ENCODE data around the gene PALM. TPM values are rescaled to one million over a fixed set of nuclear protein-coding genes. Genes with fewer than 3 reads are reported as not detected.
A peak's percentile ranks its signal among the peaks of the same experiment; 100 is the strongest.

Gene PALM
- total and polyA plus RNA-seq, 9 of the 15 experiments (the other 6 are each of a cell fraction or from before 2014, with no cell fraction given), result 0.04 to 6.6 (median 1.7) TPM

GRCh38 chr19:796692-797527, 88.2 kb downstream of the PALM start, which contains the start of gene PTBP1 (continued):
- TF ChIP-seq ELF4 (CRISPR knock-in tag; IDR thresholded peaks at IDR 0.05), result peak; percentile 92
- TF ChIP-seq, protein P1, sequence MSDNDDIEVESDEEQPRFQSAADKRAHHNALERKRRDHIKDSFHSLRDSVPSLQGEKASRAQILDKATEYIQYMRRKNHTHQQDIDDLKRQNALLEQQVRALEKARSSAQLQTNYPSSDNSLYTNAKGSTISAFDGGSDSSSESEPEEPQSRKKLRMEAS (CRISPR knock-in tag; IDR thresholded peaks at IDR 0.05), result peak; percentile 100
- TF ChIP-seq TAL1 (IDR thresholded peaks at IDR 0.05), result no peak
- TF ChIP-seq, protein P2, sequence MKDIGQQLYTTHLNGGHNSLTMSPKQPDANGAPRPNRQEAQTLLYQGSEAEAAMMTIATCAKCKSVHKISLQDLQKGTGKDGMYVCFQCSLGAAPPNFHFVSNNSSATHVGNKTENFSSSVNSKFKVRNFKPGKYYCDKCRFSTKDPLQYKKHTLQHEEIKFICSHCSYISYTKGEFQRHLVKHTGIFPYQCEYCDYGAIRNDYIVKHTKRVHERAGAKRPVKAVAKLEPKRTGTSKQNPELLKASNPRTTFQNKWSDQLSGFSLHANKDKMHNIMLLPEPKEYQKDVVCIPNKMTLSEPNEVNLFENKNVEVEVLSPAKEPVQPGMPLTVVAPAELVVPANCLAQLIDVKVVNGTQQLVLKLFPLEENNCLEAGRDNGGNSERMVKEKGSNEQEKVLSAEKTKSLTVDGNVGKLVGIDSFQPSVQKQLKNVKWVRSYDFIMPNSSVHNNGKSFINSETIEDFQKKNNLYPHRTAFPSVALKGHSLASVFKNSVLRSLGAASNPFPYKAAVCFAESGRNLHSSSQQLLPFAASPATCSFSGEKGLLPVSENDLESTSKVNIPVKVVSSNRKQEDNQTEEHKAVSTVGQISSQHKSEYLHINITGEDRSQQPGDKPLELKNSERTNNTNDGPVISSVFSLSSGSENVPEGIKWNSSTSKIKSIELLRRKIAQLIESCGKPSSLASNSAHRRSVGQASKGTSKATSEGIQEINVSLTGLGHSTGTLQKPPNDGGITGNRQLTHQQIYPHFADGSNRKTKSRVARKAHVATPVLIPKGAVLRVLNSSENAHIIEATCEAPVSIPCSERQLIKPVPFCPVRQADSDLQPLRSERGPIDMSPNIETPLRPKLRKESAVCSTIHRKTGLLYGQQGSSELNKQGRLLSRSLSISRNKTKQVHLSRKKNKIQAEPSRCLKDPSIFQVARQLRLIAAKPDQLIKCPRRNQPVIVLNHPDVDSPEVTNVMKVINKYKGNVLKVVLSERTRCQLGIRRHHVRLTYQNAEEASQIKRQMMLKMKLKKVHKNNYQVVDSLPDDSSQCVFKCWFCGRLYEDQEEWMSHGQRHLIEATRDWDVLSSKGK (CRISPR knock-in tag; IDR thresholded peaks at IDR 0.05), result no peak
- TF ChIP-seq NBN (IDR thresholded peaks at IDR 0.05; ENCODE audit: low read depth), result no peak
- 0 out of 2 replicates have a peak, but pooled peaks have one; percentile 44 for TF ChIP-seq ZNF12 (CRISPR knock-in tag; IDR thresholded peaks at IDR 0.05)
- TF ChIP-seq BACH1 (tag; IDR thresholded peaks at IDR 0.05), result 0 out of 2 replicates have a peak, but pooled peaks have one; percentile 81
- TF ChIP-seq ZBTB17 (CRISPR knock-in tag; IDR thresholded peaks at IDR 0.05), result peak; percentile 85; the same call in 1 of the 2 replicates
- peak; percentile 67 for TF ChIP-seq GTF2E2 (tag; IDR thresholded peaks at IDR 0.05)
- TF ChIP-seq ELF2 (CRISPR knock-in tag; IDR thresholded peaks at IDR 0.05), result peak; percentile 92
- TF ChIP-seq DNMT1 (IDR thresholded peaks at IDR 0.05), result no peak
- no peak for TF ChIP-seq STAG1 (CRISPR knock-in tag; IDR thresholded peaks at IDR 0.05; ENCODE audit: borderline replicate concordance)
- TF ChIP-seq ZNF224 (CRISPR knock-in tag; IDR thresholded peaks at IDR 0.05), result no peak
- TF ChIP-seq BMI1 (IDR thresholded peaks at IDR 0.05; ENCODE audit: low read length), result no peak
- peak; percentile 83 for TF ChIP-seq ZBTB33 (CRISPR knock-in tag; IDR thresholded peaks at IDR 0.05)
- no peak; the same call in 1 of the 2 replicates for TF ChIP-seq KAT7 (CRISPR knock-in tag; IDR thresholded peaks at IDR 0.05; ENCODE audit: borderline replicate concordance)
- TF ChIP-seq DIDO1 (tag; IDR thresholded peaks at IDR 0.05; ENCODE audit: low read depth), result peak; percentile 58; the same call in 1 of the 2 replicates
- TF ChIP-seq MTA2 (IDR thresholded peaks at IDR 0.05; ENCODE audit: low read depth), result no peak
- TF ChIP-seq MYNN (IDR thresholded peaks at IDR 0.05), result peak; percentile 38
- TF ChIP-seq MYNN (CRISPR knock-in tag; IDR thresholded peaks at IDR 0.05), result no peak
- peak; percentile 60; the same call in 1 of the 2 replicates for TF ChIP-seq TARDBP (IDR thresholded peaks at IDR 0.05)
- no peak for TF ChIP-seq ZNF551 (CRISPR knock-in tag; IDR thresholded peaks at IDR 0.05)
- TF ChIP-seq ZNF311 (CRISPR knock-in tag; IDR thresholded peaks at IDR 0.05), result no peak
- no peak for TF ChIP-seq ZNF140 (CRISPR knock-in tag; IDR thresholded peaks at IDR 0.05)
- TF ChIP-seq PKNOX1 (IDR thresholded peaks at IDR 0.05), result peak; percentile 98

Measured in K562 (cell line).